ENCODE measurements around the gene KCTD2. TPM values are rescaled to one million over a fixed set of nuclear protein-coding genes. Genes with fewer than 3 reads are reported as not detected.

KCTD2 gene
- total and polyA plus RNA-seq, 9 of the 15 experiments (the other 6 are each of a cell fraction or from before 2014, with no cell fraction given): 1.7 to 32.9 (median 15.8) TPM

DNA sequence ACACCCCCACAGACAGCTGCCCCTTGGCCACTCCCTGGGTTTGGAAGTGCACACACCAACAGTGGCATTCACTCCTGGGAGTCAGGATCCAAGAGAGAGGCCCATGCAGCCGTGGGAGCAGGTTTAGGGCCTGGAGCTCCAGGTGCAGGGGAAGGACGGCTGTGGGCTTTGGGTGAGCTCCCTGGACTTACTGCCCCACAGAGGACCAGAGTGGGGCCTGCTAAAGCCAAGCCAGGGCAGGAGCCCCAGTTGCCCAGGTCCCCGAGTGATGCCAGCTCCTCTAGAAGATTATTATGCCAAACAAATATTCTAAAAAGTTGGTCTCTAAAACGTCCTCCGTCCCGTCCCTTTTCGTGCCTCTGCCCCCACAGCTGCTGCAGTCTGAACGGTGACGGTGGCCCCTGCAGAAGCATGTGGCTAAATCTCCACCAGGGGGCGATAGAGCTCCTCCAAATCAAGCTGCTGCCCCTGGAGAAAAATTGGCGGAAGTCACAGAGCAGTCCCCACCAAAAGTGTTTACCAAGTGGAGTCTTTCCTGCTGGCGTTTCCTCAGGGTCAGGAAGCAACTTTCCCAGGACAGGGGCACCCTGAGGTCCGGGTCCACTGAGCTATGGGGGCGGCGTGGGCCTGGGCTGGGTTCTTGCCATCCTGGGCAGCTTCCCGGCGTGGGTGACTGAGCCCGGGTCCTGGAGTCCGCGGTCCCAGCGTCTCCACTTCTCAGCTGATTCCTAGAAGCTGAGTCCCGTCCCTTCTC lies 67.0 kb downstream of the KCTD2 start (continued):
- TF ChIP-seq RAD51 (IDR thresholded peaks at IDR 0.05; ENCODE audit: borderline replicate concordance, low read depth) (no peak), POLR2H (tag; IDR thresholded peaks at IDR 0.05; ENCODE audit: low read depth) (no peak), SREBF2 (CRISPR knock-in tag; IDR thresholded peaks at IDR 0.05) (no peak), HMG20B (CRISPR knock-in tag; IDR thresholded peaks at IDR 0.05) (no peak), MCM5 (IDR thresholded peaks at IDR 0.05; ENCODE audit: low read depth) (no peak), BRD9 (IDR thresholded peaks at IDR 0.05; ENCODE audit: low read depth, partially characterized antibody) (peak; percentile 85), ZSCAN32 (CRISPR knock-in tag; IDR thresholded peaks at IDR 0.05) (no peak), MIER1 (IDR thresholded peaks at IDR 0.05; ENCODE audit: low read depth) (no peak), XRCC5 (IDR thresholded peaks at IDR 0.05; ENCODE audit: low read depth, low read length) (peak; percentile 70; the same call in 1 of the 2 replicates), PCBP2 (IDR thresholded peaks at IDR 0.05; ENCODE audit: low read depth, low read length, poor library complexity, severe bottlenecking) (no peak), NR4A1 (CRISPR knock-in tag; IDR thresholded peaks at IDR 0.05) (no peak), NR4A1 (tag; IDR thresholded peaks at IDR 0.05) (no peak), ZNF232 (CRISPR knock-in tag; IDR thresholded peaks at IDR 0.05) (no peak), FOS (IDR thresholded peaks at IDR 0.05; ENCODE audit: extremely low read depth, insufficient read length) (no peak), PPARD (CRISPR knock-in tag; IDR thresholded peaks at IDR 0.05) (no peak)
- TF ChIP-seq, protein P1, sequence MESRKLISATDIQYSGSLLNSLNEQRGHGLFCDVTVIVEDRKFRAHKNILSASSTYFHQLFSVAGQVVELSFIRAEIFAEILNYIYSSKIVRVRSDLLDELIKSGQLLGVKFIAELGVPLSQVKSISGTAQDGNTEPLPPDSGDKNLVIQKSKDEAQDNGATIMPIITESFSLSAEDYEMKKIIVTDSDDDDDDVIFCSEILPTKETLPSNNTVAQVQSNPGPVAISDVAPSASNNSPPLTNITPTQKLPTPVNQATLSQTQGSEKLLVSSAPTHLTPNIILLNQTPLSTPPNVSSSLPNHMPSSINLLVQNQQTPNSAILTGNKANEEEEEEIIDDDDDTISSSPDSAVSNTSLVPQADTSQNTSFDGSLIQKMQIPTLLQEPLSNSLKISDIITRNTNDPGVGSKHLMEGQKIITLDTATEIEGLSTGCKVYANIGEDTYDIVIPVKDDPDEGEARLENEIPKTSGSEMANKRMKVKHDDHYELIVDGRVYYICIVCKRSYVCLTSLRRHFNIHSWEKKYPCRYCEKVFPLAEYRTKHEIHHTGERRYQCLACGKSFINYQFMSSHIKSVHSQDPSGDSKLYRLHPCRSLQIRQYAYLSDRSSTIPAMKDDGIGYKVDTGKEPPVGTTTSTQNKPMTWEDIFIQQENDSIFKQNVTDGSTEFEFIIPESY (CRISPR knock-in tag; IDR thresholded peaks at IDR 0.05): peak; percentile 68; the same call in 1 of the 2 replicates
- TF ChIP-seq, protein P2, sequence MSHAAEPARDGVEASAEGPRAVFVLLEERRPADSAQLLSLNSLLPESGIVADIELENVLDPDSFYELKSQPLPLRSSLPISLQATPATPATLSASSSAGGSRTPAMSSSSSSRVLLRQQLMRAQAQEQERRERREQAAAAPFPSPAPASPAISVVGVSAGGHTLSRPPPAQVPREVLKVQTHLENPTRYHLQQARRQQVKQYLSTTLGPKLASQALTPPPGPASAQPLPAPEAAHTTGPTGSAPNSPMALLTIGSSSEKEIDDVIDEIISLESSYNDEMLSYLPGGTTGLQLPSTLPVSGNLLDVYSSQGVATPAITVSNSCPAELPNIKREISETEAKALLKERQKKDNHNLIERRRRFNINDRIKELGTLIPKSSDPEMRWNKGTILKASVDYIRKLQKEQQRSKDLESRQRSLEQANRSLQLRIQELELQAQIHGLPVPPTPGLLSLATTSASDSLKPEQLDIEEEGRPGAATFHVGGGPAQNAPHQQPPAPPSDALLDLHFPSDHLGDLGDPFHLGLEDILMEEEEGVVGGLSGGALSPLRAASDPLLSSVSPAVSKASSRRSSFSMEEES (CRISPR knock-in tag; IDR thresholded peaks at IDR 0.05): no peak
- TF ChIP-seq, protein P3, sequence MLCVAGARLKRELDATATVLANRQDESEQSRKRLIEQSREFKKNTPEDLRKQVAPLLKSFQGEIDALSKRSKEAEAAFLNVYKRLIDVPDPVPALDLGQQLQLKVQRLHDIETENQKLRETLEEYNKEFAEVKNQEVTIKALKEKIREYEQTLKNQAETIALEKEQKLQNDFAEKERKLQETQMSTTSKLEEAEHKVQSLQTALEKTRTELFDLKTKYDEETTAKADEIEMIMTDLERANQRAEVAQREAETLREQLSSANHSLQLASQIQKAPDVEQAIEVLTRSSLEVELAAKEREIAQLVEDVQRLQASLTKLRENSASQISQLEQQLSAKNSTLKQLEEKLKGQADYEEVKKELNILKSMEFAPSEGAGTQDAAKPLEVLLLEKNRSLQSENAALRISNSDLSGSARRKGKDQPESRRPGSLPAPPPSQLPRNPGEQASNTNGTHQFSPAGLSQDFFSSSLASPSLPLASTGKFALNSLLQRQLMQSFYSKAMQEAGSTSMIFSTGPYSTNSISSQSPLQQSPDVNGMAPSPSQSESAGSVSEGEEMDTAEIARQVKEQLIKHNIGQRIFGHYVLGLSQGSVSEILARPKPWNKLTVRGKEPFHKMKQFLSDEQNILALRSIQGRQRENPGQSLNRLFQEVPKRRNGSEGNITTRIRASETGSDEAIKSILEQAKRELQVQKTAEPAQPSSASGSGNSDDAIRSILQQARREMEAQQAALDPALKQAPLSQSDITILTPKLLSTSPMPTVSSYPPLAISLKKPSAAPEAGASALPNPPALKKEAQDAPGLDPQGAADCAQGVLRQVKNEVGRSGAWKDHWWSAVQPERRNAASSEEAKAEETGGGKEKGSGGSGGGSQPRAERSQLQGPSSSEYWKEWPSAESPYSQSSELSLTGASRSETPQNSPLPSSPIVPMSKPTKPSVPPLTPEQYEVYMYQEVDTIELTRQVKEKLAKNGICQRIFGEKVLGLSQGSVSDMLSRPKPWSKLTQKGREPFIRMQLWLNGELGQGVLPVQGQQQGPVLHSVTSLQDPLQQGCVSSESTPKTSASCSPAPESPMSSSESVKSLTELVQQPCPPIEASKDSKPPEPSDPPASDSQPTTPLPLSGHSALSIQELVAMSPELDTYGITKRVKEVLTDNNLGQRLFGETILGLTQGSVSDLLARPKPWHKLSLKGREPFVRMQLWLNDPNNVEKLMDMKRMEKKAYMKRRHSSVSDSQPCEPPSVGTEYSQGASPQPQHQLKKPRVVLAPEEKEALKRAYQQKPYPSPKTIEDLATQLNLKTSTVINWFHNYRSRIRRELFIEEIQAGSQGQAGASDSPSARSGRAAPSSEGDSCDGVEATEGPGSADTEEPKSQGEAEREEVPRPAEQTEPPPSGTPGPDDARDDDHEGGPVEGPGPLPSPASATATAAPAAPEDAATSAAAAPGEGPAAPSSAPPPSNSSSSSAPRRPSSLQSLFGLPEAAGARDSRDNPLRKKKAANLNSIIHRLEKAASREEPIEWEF (CRISPR knock-in tag; IDR thresholded peaks at IDR 0.05): no peak
- TF ChIP-seq, protein P4, sequence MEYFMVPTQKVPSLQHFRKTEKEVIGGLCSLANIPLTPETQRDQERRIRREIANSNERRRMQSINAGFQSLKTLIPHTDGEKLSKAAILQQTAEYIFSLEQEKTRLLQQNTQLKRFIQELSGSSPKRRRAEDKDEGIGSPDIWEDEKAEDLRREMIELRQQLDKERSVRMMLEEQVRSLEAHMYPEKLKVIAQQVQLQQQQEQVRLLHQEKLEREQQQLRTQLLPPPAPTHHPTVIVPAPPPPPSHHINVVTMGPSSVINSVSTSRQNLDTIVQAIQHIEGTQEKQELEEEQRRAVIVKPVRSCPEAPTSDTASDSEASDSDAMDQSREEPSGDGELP (CRISPR knock-in tag; IDR thresholded peaks at IDR 0.05; ENCODE audit: borderline replicate concordance): peak; percentile 83
